ENCODE measurements around the gene ZFP90. TPM values are rescaled to one million over a fixed set of nuclear protein-coding genes. Genes with fewer than 3 reads are reported as not detected.

ZFP90 gene
- total and polyA plus RNA-seq, 12 donors = 7.1 to 28.6 (median 18.2) TPM

GRCh38 chr16:68599586-68599985 lies 60.5 kb downstream of the ZFP90 start:
- Histone ChIP-seq H3K27ac (no peak overlapping the region), H3K36me3 (replicated peaks in 1 of 2) (no peaks in the 10 kb centered on the region), H3K4me1 (replicated peaks in 1 of 2) (no peaks in the 10 kb centered on the region), H3K9me3 (replicated peaks in 1 of 3) (no peaks in the 10 kb centered on the region), H3K27me3 (no peaks in the 10 kb centered on the region), H3K4me3 (no peak overlapping the region)
- 72 to 100% (median 96%) methylated on average over 1 of the region's 1 CpG for WGBS, 4 donors
- TF ChIP-seq POLR2A (IDR thresholded peaks at IDR 0.05) = no peak
- TF ChIP-seq CTCF (IDR thresholded peaks at IDR 0.05) = no peak
- DNase-seq = no peak
- intact Hi-C loops (cut with DNase I) = no loop called here

DNA sequence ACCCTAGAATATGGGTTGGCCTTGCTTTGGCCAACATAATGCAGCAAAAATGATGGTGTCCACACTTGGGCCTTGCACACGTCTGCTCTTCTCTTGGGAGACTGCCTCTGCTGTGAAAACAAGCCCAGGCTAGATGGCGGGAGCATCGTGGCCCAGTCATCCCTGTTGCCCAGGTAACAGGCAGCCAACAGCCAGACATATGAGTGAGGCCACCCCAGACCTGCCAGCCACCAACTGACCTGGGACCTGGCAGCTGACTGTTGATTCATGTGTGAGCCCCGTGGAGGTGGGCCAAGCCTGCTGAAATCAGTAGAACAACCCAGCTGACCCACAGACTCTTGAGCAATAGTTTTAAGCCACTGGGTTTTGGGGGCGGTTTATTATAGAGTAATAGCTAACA lies 66.7 kb downstream of the ZFP90 start:
- Histone ChIP-seq H3K4me1 (replicated peaks in 1 of 2) (no peaks in the 10 kb centered on the region), H3K27ac (no peak overlapping the region), H3K9me3 (replicated peaks in 1 of 3) (no peaks in the 10 kb centered on the region), H3K27me3 (no peaks in the 10 kb centered on the region), H3K36me3 (replicated peaks in 1 of 2) (no peaks in the 10 kb centered on the region), H3K4me3 (no peak overlapping the region)
- intact Hi-C loops (cut with DNase I) = no loop called here
- no peak for DNase-seq
- TF ChIP-seq CTCF (IDR thresholded peaks at IDR 0.05) (no peak), POLR2A (IDR thresholded peaks at IDR 0.05) (no peak)
- 68 to 93% (median 73%) methylated on average over 3 to 5 of the region's 5 CpGs for WGBS, 4 donors

- TF ChIP-seq POLR2A (IDR thresholded peaks at IDR 0.05) (no peak), CTCF (IDR thresholded peaks at IDR 0.05) (no peak)
- no peak for DNase-seq
- Histone ChIP-seq H3K9me3 (replicated peaks in 1 of 3) (no peaks in the 10 kb centered on the region), H3K36me3 (replicated peaks in 1 of 2) (no peaks in the 10 kb centered on the region), H3K4me3 (no peak overlapping the region), H3K27me3 (no peaks in the 10 kb centered on the region), H3K27ac (no peak overlapping the region), H3K4me1 (replicated peaks in 1 of 2) (no peaks in the 10 kb centered on the region)
- WGBS, 4 donors = 89 to 97% (median 95%) methylated on average over 7 of the region's 7 CpGs
- intact Hi-C loops (cut with DNase I) = no loop called here
These were observed 68.4 kb downstream of the ZFP90 start for GRCh38 chr16:68607443-68607842.

GRCh38 chr16:68608330-68608729 lies 69.2 kb downstream of the ZFP90 start:
- H3K27me3 ChIP-seq = no peaks in the 10 kb centered on the region
- no peaks in the 10 kb centered on the region for H3K9me3 ChIP-seq (replicated peaks in 1 of 3)
- WGBS, 4 donors = 80 to 96% (median 93%) methylated on average over 2 of the region's 2 CpGs
- H3K4me1 ChIP-seq (replicated peaks in 1 of 2) = no peaks in the 10 kb centered on the region
- H3K36me3 ChIP-seq (replicated peaks in 1 of 2) = no peaks in the 10 kb centered on the region
- no peak overlapping the region for H3K27ac ChIP-seq
- no peak for TF ChIP-seq CTCF (IDR thresholded peaks at IDR 0.05)
- TF ChIP-seq POLR2A (IDR thresholded peaks at IDR 0.05) = no peak
- no peak overlapping the region for H3K4me3 ChIP-seq
- DNase-seq = no peak
- intact Hi-C loops (cut with DNase I) = no loop called here

Data from adrenal gland (tissue), 12 donors.